Measurements from ENCODE around the gene SKP2.

SKP2 gene

DNA sequence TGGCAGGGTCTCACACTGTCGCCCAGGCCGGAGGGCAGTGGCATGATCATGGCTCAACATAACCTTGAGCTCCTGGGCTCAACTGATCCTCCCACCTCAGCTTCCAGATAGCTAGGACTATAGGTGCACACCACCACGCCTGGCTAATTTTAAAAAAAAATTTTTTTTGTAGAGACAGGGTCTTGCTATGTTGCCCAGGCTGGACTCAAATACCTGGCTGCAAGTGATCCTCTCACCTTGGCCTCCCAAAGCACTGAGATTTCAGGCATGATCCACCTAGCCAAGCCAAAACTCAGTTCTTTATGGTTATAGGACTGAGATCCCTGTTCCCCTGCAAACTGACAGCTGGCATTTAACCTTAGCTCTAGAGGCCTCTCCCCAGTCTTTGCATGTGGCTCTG lies 5.5 kb upstream of the SKP2 start:
- TF ChIP-seq ZFP3 (CRISPR knock-in tag; IDR thresholded peaks at IDR 0.05) (no peak), CSDC2 (CRISPR knock-in tag; IDR thresholded peaks at IDR 0.05) (no peak), ARNTL (CRISPR knock-in tag; IDR thresholded peaks at IDR 0.05; ENCODE audit: borderline replicate concordance, low read depth) (no peak), ZNF8 (CRISPR knock-in tag; IDR thresholded peaks at IDR 0.05) (no peak), ESRRG (CRISPR knock-in tag; IDR thresholded peaks at IDR 0.05) (no peak), TOX (CRISPR knock-in tag; IDR thresholded peaks at IDR 0.05; ENCODE audit: borderline replicate concordance) (no peak), RARB (CRISPR knock-in tag; IDR thresholded peaks at IDR 0.05) (no peak), ZNF565 (CRISPR knock-in tag; conservative IDR thresholded peaks at IDR 0.05; ENCODE audit: low read depth) (no peak), TSHZ2 (CRISPR knock-in tag; IDR thresholded peaks at IDR 0.05) (no peak), BACH2 (CRISPR knock-in tag; IDR thresholded peaks at IDR 0.05; ENCODE audit: borderline replicate concordance) (no peak), ZC3H10 (CRISPR knock-in tag; IDR thresholded peaks at IDR 0.05) (no peak), OSR1 (CRISPR knock-in tag; IDR thresholded peaks at IDR 0.05) (no peak), ZNF70 (CRISPR knock-in tag; IDR thresholded peaks at IDR 0.05) (no peak), TCF4 (CRISPR knock-in tag; IDR thresholded peaks at IDR 0.05; ENCODE audit: borderline replicate concordance) (no peak), SNAI2 (CRISPR knock-in tag; IDR thresholded peaks at IDR 0.05) (no peak), PATZ1 (CRISPR knock-in tag; IDR thresholded peaks at IDR 0.05; ENCODE audit: borderline replicate concordance) (no peak), GLIS3 (CRISPR knock-in tag; IDR thresholded peaks at IDR 0.05) (no peak), CSRNP3 (CRISPR knock-in tag; IDR thresholded peaks at IDR 0.05) (no peak)
- TF ChIP-seq, protein P1, sequence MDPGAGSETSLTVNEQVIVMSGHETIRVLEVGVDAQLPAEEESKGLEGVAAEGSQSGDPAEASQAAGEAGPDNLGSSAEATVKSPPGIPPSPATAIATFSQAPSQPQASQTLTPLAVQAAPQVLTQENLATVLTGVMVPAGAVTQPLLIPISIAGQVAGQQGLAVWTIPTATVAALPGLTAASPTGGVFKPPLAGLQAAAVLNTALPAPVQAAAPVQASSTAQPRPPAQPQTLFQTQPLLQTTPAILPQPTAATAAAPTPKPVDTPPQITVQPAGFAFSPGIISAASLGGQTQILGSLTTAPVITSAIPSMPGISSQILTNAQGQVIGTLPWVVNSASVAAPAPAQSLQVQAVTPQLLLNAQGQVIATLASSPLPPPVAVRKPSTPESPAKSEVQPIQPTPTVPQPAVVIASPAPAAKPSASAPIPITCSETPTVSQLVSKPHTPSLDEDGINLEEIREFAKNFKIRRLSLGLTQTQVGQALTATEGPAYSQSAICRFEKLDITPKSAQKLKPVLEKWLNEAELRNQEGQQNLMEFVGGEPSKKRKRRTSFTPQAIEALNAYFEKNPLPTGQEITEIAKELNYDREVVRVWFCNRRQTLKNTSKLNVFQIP (CRISPR knock-in tag; IDR thresholded peaks at IDR 0.05; ENCODE audit: borderline replicate concordance, low read depth), result no peak
- TF ChIP-seq, protein P2, sequence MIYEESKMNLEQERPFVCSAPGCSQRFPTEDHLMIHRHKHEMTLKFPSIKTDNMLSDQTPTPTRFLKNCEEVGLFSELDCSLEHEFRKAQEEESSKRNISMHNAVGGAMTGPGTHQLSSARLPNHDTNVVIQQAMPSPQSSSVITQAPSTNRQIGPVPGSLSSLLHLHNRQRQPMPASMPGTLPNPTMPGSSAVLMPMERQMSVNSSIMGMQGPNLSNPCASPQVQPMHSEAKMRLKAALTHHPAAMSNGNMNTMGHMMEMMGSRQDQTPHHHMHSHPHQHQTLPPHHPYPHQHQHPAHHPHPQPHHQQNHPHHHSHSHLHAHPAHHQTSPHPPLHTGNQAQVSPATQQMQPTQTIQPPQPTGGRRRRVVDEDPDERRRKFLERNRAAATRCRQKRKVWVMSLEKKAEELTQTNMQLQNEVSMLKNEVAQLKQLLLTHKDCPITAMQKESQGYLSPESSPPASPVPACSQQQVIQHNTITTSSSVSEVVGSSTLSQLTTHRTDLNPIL (CRISPR knock-in tag; IDR thresholded peaks at IDR 0.05; ENCODE audit: low read depth), result no peak
- no peak for ATAC-seq

- ATAC-seq, result no peak
- no peak for TF ChIP-seq TSHZ2 (CRISPR knock-in tag; IDR thresholded peaks at IDR 0.05)
Observed at GRCh38 chr5:36147681-36148080, 4.2 kb upstream of the SKP2 start.

Measured in SK-N-SH treated with all-trans-retinoic acid at 6 μM for 48 hours (cell line).